Tibial nerve (tissue), 4 donors: Measurements from ENCODE around the gene DPP4. TPM values are rescaled to one million over a fixed set of nuclear protein-coding genes. Genes with fewer than 3 reads are reported as not detected.

ENCODE experiments used
- DNase-seq, 2 donors: peaks; one replicate each; pipeline ENCODE4 v3.0.0-alpha.2; 2019; ENCODE audit warnings: low spot score in 2 of 2
- H3K27ac ChIP-seq, 4 donors: fragments of 200-600 bp; sonication (generic) in 3 of 4; one replicate each; pipeline ENCODE4 v1.5.1; 2017 to 2019; ENCODE audit warnings: mild to moderate bottlenecking in 1 of 4
- H3K27me3 ChIP-seq, 2 donors: fragments of 200-600 bp; sonication (generic) in 1 of 2; one replicate each; pipeline versions ENCODE4 v1.5.1 to v1.6.0; 2017 to 2019
- H3K36me3 ChIP-seq, 3 donors: fragments of 200-600 bp; sonication (generic); one replicate each; pipeline ENCODE4 v1.5.1; 2018 to 2019
- H3K4me1 ChIP-seq, 4 donors: fragments of 200-600 bp; sonication (generic) in 3 of 4; one replicate each; pipeline ENCODE4 v1.5.1; 2017 to 2019
- H3K4me3 ChIP-seq, 4 donors: fragments of 200-600 bp; sonication (generic) in 3 of 4; one replicate each; pipeline ENCODE4 v1.5.1; 2017 to 2019; ENCODE audit warnings: mild to moderate bottlenecking in 1 of 4, moderate library complexity in 1 of 4
- H3K9me3 ChIP-seq, 4 donors: fragments of 200-600 bp; sonication (generic) in 3 of 4; one replicate each; pipeline ENCODE4 v1.5.1; 2017 to 2019
- CTCF ChIP-seq, 5 experiments: fragments of 200-600 bp in 3 of 5; fragments of 450-650 bp in 2 of 5; sonication (generic) in 3 of 5; IDR thresholded peaks; one replicate each; pipeline ENCODE4 v1.5.1; 2016 to 2019; ENCODE audit warnings: antibody characterized with exemption in 5 of 5, mild to moderate bottlenecking in 3 of 5, moderate library complexity in 2 of 5
- EP300 ChIP-seq, 2 donors: sonication (generic); formaldehyde crosslinking; IDR thresholded peaks; one replicate each; pipeline ENCODE4 v1.6.1; 2017; ENCODE audit warnings: antibody characterized with exemption in 2 of 2, mild to moderate bottlenecking in 1 of 2
- POLR2A ChIP-seq, 2 donors: fragments of 450-650 bp; IDR thresholded peaks; one replicate each; pipeline ENCODE4 v1.6.1; 2017; ENCODE audit warnings: antibody characterized with exemption in 2 of 2, mild to moderate bottlenecking in 2 of 2, moderate library complexity in 2 of 2
- WGBS, 2 donors: methylation state at CpG; one replicate each; pipeline ENCODE4 v1.1.5; 2018; 5-methylcytosine and 5-hydroxymethylcytosine counted together
- total RNA-seq, 4 donors: library from RNA; depleted of rRNA; stranded (reverse); fragments of >200 nt; gene quantifications; one replicate each; pipeline ENCODE4 v1.1.0, GENCODE V29; 2016

Gene DPP4
- total RNA-seq, 4 donors from 2014 or later, result 5.2 to 22.8 (median 17.3) TPM

DNA sequence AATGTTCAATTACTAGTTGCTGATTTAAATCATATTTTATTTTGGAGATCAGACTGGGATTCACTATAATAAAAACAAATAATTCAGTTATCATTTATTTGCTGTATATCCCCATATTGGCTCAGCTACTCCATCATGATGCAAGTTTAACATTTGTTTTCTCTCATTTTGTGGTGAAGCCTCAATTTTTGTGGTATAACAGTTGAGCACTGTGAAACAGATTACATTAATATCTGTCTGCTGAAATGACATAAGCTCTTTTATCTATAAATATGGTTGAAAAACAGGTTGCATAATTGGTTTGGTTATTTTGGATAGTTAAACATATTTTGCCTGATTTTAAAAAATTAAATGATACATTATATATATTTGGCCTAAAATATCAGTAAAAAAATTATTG lies 67.7 kb downstream of the DPP4 start:
- Histone ChIP-seq H3K4me3 (no peak overlapping the region), H3K9me3 (no peaks in the 10 kb centered on the region), H3K27me3 (no peaks in the 10 kb centered on the region), H3K27ac (no peak overlapping the region), H3K4me1 (no peaks in the 10 kb centered on the region), H3K36me3 (no peaks in the 10 kb centered on the region)
- DNase-seq, result no peak
- TF ChIP-seq POLR2A (IDR thresholded peaks at IDR 0.05) (no peak), CTCF (IDR thresholded peaks at IDR 0.05) (no peak), EP300 (IDR thresholded peaks at IDR 0.05) (no peak)

DNA sequence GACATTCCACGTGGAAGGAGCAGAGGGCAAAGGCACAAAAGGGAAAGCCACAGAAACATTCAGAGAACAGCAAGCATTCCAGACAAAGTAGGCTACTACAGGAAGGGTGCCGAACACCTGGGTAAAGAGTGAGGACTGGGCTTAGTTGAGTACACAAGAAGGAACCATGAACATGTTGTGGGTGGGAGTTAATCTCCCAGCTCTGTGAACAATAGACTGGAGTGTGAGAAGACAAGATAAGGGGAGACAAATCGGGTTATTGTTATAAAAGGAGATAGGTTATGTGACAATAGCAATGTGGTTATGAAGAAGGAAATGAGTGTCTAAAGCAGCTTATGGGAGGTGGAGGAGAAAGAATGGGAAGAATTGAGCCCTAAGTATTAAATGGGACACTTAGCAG lies 70.0 kb downstream of the DPP4 start:
- Histone ChIP-seq H3K4me1 (no peaks in the 10 kb centered on the region), H3K27ac (no peak overlapping the region), H3K36me3 (no peaks in the 10 kb centered on the region), H3K27me3 (no peaks in the 10 kb centered on the region), H3K4me3 (no peak overlapping the region), H3K9me3 (no peaks in the 10 kb centered on the region)
- 77 to 85% methylated on average over 3 of the region's 3 CpGs for WGBS, 2 donors
- DNase-seq, result no peak
- TF ChIP-seq POLR2A (IDR thresholded peaks at IDR 0.05) (no peak), CTCF (IDR thresholded peaks at IDR 0.05) (no peak), EP300 (IDR thresholded peaks at IDR 0.05) (no peak)

DNA sequence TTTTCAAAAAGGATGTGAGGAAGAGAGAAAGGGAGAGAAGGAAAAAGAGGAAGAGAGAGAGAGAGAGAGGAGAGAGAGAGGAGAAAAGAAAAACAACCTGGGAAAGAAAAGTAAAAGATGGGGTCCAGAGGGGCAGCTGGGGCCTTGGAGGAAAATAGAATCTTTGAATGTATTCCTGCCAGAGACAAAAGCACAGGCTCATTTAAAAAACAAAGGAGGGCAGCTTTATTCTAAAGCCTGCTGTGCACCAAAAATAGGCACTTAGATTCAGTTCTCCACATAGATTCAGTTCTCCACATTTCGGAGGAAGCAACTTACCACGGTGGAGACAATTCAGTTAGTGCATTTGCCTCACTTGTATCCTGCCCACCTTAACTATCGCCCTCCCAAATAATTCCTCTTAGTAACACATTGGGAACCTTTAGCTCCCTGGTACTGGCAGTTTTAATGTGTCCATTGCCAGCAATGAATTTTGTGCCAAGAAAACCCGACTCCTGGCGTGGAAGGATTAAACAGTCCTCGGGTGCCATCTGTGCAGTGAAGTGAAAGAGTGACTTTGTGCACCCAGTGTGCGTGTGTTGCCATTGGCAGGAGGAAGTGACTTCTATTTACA lies 71.3 kb downstream of the DPP4 start:
- WGBS, 2 donors, result 71 to 73% methylated on average over 7 of the region's 7 CpGs
- Histone ChIP-seq H3K27me3 (no peaks in the 10 kb centered on the region), H3K4me1 (no peaks in the 10 kb centered on the region), H3K4me3 (no peak overlapping the region), H3K9me3 (no peaks in the 10 kb centered on the region), H3K36me3 (no peaks in the 10 kb centered on the region), H3K27ac (no peak overlapping the region)
- DNase-seq, result no peak
- TF ChIP-seq POLR2A (IDR thresholded peaks at IDR 0.05), result no peak
- TF ChIP-seq CTCF (IDR thresholded peaks at IDR 0.05), result no peak
- no peak for TF ChIP-seq EP300 (IDR thresholded peaks at IDR 0.05)

DNA sequence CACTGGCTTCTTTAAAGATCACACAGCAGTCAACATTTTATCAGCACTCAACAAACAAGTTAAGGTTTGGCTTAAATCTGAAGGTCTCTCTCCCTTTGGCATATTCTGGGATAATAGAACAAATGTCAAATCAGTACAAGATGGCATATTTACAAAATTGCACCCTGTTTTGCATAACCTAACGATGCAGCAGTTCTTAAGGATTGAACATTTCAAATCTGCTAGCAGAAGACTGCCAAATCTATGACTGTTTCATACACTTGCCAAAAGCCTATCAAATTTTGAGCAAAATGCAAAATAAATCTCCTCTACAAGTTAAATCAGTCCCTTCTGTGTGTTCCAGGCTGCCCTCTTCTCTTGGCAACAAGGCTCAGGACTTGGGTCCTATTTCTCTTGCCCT lies 73.6 kb downstream of the DPP4 start:
- no peaks in the 10 kb centered on the region for H3K4me1 ChIP-seq
- 72 to 91% methylated on average over 1 of the region's 1 CpG for WGBS, 2 donors
- TF ChIP-seq POLR2A (IDR thresholded peaks at IDR 0.05), result no peak
- no peak for TF ChIP-seq EP300 (IDR thresholded peaks at IDR 0.05)
- no peak for TF ChIP-seq CTCF (IDR thresholded peaks at IDR 0.05)
- no peak overlapping the region for H3K27ac ChIP-seq
- no peaks in the 10 kb centered on the region for H3K27me3 ChIP-seq
- no peaks in the 10 kb centered on the region for H3K36me3 ChIP-seq
- H3K4me3 ChIP-seq, result no peak overlapping the region
- no peak for DNase-seq
- H3K9me3 ChIP-seq, result no peaks in the 10 kb centered on the region

GRCh38 chr2:161999321-161999720 lies 74.7 kb downstream of the DPP4 start:
- no peak overlapping the region for H3K4me3 ChIP-seq
- no peaks in the 10 kb centered on the region for H3K9me3 ChIP-seq
- DNase-seq, result no peak
- H3K27me3 ChIP-seq, result no peaks in the 10 kb centered on the region
- WGBS, 2 donors, result 68 to 79% methylated on average over 6 of the region's 6 CpGs
- H3K4me1 ChIP-seq, result peaks cover 0 to 9% (median 0%) of the 10 kb centered on the region in 4 donors
- no peak overlapping the region for H3K27ac ChIP-seq
- H3K36me3 ChIP-seq, result no peaks in the 10 kb centered on the region
- TF ChIP-seq EP300 (IDR thresholded peaks at IDR 0.05) (no peak), CTCF (IDR thresholded peaks at IDR 0.05) (no peak), POLR2A (IDR thresholded peaks at IDR 0.05) (no peak)
